ENCODE measurements around the gene LRCH1.

The LRCH1 gene

DNA sequence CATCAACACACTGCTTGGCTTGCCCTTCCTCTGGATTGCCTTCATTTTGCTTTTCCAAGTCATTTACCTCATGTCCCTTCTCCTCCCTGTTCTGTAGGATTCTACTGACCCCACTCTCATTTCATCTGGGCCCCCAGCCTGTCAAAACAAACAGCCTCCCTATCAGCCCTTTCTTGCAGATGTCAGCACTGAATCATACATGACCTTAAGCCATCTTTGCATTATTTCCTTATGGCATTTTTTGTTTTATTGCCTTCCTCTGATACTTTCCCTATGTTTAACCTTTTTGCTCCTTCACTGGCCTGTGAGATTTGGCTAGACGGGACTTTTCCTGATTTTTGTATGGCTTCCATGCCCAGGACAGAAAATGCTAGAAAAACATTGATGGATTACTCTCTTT lies 8.7 kb downstream of the LRCH1 start:
- Mint-ChIP-seq H3K9me3 (no peaks in the 10 kb centered on the region), H3K4me1 (ENCODE audit: low read depth) (peaks cover 14% of the 10 kb centered on the region), H3K4me3 (no peak overlapping the region), H3K27ac (no peak overlapping the region), H3K27me3 (ENCODE audit: low read depth) (no peaks in the 10 kb centered on the region), H3K36me3 (ENCODE audit: low read depth) (no peaks in the 10 kb centered on the region)
- no peak for DNase-seq (ENCODE audit: low spot score)

GRCh38 chr13:46562152-46562551 lies 9.2 kb downstream of the LRCH1 start:
- H3K4me3 Mint-ChIP-seq, result no peak overlapping the region
- DNase-seq (ENCODE audit: low spot score), result no peak
- peaks cover 9% of the 10 kb centered on the region for H3K4me1 Mint-ChIP-seq (ENCODE audit: low read depth)
- no peaks in the 10 kb centered on the region for H3K9me3 Mint-ChIP-seq
- H3K27me3 Mint-ChIP-seq (ENCODE audit: low read depth), result no peaks in the 10 kb centered on the region
- no peak overlapping the region for H3K27ac Mint-ChIP-seq
- no peaks in the 10 kb centered on the region for H3K36me3 Mint-ChIP-seq (ENCODE audit: low read depth)

- no peak for DNase-seq (ENCODE audit: low spot score)
- H3K27ac Mint-ChIP-seq, result no peak overlapping the region
- no peaks in the 10 kb centered on the region for H3K36me3 Mint-ChIP-seq (ENCODE audit: low read depth)
- H3K27me3 Mint-ChIP-seq (ENCODE audit: low read depth), result no peaks in the 10 kb centered on the region
- H3K4me1 Mint-ChIP-seq (ENCODE audit: low read depth), result peaks cover 9% of the 10 kb centered on the region
- H3K9me3 Mint-ChIP-seq, result no peaks in the 10 kb centered on the region
- H3K4me3 Mint-ChIP-seq, result no peak overlapping the region
Observed at GRCh38 chr13:46562581-46562980, 9.6 kb downstream of the LRCH1 start.

DNA sequence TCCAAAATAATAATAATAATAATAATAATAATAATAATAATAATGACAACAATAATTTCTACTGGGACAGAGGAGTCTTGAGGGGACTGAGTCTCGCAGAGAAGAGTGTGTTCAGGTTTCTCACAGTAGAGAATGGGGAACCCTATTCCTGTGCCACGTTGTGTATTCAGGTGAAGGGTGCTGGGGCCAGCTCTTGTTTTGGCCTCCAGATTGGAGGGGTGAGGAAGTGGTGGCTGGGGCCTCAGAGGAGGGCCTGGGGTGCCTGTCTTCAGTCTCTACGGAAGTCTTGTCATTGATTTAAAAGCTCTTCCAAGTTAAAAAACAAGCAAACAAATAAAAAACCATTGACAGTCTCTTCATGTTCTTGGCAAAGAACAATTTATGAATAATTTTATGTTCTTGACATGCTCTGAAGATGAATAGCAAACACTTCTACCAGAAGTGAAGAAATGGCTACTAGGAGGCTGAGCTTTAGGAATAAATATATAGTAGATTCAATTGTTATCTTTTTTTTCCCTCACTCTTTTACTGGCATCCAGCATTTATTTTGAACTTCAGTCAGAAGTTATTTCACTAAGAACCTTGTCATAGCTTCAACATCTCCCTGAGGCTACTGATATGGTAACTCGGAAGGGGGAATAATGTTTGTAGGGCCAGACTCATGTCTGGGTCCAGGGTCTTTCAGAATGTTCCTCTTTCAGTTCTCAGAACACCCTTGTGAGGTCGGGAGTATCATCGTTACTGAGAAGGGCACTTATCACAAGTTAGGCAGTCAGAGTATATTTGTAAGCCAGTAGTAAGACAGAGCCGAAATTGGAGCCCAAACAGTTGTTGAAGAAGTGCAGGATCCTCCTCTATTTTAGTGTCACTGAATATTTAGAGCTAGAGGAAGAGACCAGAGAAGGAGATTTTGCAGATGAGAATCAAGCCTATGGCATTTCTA lies 13.1 kb downstream of the LRCH1 start:
- DNase-seq (ENCODE audit: low spot score), result no peak
- Mint-ChIP-seq H3K27ac (no peak overlapping the region), H3K27me3 (ENCODE audit: low read depth) (no peaks in the 10 kb centered on the region), H3K36me3 (ENCODE audit: low read depth) (no peaks in the 10 kb centered on the region), H3K9me3 (no peaks in the 10 kb centered on the region), H3K4me3 (no peak overlapping the region), H3K4me1 (ENCODE audit: low read depth) (peaks cover 3% of the 10 kb centered on the region)

GRCh38 chr13:46567671-46568070 lies 14.7 kb downstream of the LRCH1 start:
- Mint-ChIP-seq H3K4me3 (no peak overlapping the region), H3K9me3 (no peaks in the 10 kb centered on the region), H3K27me3 (ENCODE audit: low read depth) (no peaks in the 10 kb centered on the region), H3K27ac (no peak overlapping the region), H3K4me1 (ENCODE audit: low read depth) (peaks cover 6% of the 10 kb centered on the region), H3K36me3 (ENCODE audit: low read depth) (no peaks in the 10 kb centered on the region)
- DNase-seq (ENCODE audit: low spot score), result no peak

DNA sequence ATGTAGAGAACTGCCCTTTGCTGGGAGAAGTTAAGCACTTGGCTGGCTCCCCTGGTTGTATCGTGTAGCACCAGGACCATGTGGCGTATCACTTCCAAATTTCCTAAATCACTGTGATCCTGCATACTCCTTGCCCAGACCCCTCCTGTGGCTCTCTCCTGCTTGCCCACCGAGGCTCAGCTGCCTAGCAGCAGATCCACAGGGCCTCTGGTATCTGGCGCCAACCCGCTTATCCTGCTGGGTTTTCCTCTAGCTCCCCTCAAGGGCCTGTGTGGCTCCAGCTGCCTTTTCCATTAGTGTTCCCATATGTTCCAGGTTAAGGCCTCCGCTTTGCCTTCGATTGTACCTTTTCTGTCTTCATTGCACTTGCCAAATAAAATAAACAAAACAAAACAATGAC lies 16.5 kb downstream of the LRCH1 start:
- DNase-seq (ENCODE audit: low spot score), result no peak
- H3K4me1 Mint-ChIP-seq (ENCODE audit: low read depth), result peaks cover 6% of the 10 kb centered on the region
- H3K27ac Mint-ChIP-seq, result no peak overlapping the region
- H3K36me3 Mint-ChIP-seq (ENCODE audit: low read depth), result peaks cover 2% of the 10 kb centered on the region
- H3K4me3 Mint-ChIP-seq, result no peak overlapping the region
- H3K9me3 Mint-ChIP-seq, result no peaks in the 10 kb centered on the region
- no peaks in the 10 kb centered on the region for H3K27me3 Mint-ChIP-seq (ENCODE audit: low read depth)

DNA sequence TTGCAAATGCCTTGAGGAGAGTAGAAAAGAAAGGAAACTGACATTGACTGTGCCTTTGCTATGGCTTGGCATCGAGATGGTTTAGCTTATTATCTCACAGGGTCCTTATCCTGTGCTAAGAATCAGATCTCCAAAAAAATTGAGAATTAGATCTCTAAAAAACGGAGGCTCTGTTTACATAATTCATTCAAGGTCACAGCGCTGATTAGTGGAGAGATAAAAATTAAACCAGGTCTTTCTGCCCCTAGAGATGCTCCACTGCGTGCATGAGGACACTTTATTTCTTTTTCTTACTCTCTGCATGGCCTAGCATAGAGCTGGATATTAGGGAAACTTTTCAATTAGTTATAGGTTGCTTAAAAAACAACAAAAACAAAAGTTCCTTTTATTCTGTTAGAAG lies 17.3 kb downstream of the LRCH1 start:
- H3K27ac Mint-ChIP-seq, result no peak overlapping the region
- peaks cover 2% of the 10 kb centered on the region for H3K36me3 Mint-ChIP-seq (ENCODE audit: low read depth)
- no peaks in the 10 kb centered on the region for H3K9me3 Mint-ChIP-seq
- H3K4me1 Mint-ChIP-seq (ENCODE audit: low read depth), result peaks cover 6% of the 10 kb centered on the region
- no peak for DNase-seq (ENCODE audit: low spot score)
- H3K4me3 Mint-ChIP-seq, result no peak overlapping the region
- H3K27me3 Mint-ChIP-seq (ENCODE audit: low read depth), result no peaks in the 10 kb centered on the region

DNA sequence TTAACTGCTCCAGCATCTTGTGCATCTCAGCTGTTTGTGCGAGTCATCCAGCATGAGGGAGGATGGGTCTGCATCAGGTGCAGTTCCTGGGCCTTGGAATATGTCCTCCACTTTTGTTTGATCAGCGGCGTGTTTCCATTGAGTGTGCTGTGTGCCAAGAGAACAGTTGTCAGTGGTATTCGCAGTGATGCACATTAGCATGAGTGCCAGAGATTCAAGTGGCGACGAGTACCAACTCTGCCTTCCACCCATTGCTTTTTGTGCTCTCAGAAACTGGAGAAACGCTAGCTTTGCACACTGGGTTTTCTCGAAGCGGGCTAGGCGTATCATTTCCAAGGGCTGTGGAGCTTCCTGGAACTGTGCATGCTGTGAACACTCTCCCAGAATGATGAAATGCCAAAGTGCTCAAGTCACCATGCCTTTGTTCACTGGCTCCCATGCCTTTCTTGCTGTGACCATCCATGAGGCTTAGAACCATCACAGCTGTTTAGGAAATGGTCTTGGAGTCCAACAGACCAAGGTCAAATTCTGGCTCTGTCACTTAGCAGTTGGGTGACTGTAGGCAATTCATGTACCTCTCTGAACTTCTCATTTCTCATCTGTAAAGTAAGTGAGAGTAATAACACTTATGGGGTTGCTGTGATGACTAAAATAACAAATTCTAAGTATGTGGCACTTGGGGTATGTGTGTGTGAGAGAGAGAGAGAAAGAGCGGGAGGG lies 18.4 kb downstream of the LRCH1 start:
- Mint-ChIP-seq H3K9me3 (no peaks in the 10 kb centered on the region), H3K4me3 (no peak overlapping the region), H3K27me3 (ENCODE audit: low read depth) (no peaks in the 10 kb centered on the region), H3K36me3 (ENCODE audit: low read depth) (peaks cover 5% of the 10 kb centered on the region), H3K4me1 (ENCODE audit: low read depth) (peaks cover 5% of the 10 kb centered on the region), H3K27ac (no peak overlapping the region)
- no peak for DNase-seq (ENCODE audit: low spot score)

GRCh38 chr13:46571909-46572595 lies 19.1 kb downstream of the LRCH1 start:
- no peak overlapping the region for H3K4me3 Mint-ChIP-seq
- peaks cover 5% of the 10 kb centered on the region for H3K4me1 Mint-ChIP-seq (ENCODE audit: low read depth)
- H3K36me3 Mint-ChIP-seq (ENCODE audit: low read depth), result peaks cover 5% of the 10 kb centered on the region
- H3K9me3 Mint-ChIP-seq, result no peaks in the 10 kb centered on the region
- no peak overlapping the region for H3K27ac Mint-ChIP-seq
- H3K27me3 Mint-ChIP-seq (ENCODE audit: low read depth), result no peaks in the 10 kb centered on the region
- DNase-seq (ENCODE audit: low spot score), result no peak

DNA sequence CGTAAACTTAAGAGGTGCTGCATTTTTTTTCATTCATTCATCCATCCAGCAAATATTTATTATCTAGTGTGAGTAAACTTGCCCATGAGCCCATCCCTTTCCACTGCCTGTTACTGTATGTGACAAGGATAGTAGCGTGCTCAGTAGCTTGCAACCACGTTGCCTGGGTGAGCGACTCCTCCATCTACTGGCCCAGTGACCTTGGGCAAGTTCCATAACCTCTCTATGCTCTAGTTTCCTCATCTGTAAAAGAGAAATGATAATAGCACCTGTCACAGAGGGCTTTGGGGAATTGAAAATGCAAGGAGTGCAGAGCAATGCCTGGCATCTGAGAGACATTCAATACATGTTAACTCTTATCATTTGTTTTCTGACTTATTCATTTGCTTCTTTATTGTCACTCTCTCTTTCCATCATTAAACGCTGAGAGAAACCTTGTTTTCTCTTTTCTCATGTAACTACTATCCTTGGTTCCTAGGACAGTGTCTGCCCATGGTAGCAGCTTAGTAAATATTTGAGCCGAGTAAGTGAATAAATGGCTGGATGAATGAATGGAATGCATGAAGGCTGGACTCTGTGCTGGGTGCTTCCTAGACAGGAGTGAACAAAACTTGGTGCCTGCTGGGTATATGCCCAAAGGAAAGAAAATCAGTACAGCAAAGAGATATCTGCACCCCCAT lies 19.9 kb downstream of the LRCH1 start:
- Mint-ChIP-seq H3K27me3 (ENCODE audit: low read depth) (no peaks in the 10 kb centered on the region), H3K36me3 (ENCODE audit: low read depth) (peaks cover 5% of the 10 kb centered on the region), H3K27ac (no peak overlapping the region), H3K9me3 (no peaks in the 10 kb centered on the region), H3K4me1 (ENCODE audit: low read depth) (peaks cover 11% of the 10 kb centered on the region), H3K4me3 (no peak overlapping the region)
- no peak for DNase-seq (ENCODE audit: low spot score)

GRCh38 chr13:46575301-46575771 lies 22.4 kb downstream of the LRCH1 start:
- peaks cover 31% of the 10 kb centered on the region for H3K4me1 Mint-ChIP-seq (ENCODE audit: low read depth)

GRCh38 chr13:46575818-46576221 lies 22.9 kb downstream of the LRCH1 start:
- Mint-ChIP-seq H3K36me3 (ENCODE audit: low read depth) (peaks cover 5% of the 10 kb centered on the region), H3K9me3 (no peaks in the 10 kb centered on the region), H3K27ac (no peak overlapping the region), H3K4me1 (ENCODE audit: low read depth) (peaks cover 31% of the 10 kb centered on the region), H3K4me3 (no peak overlapping the region), H3K27me3 (ENCODE audit: low read depth) (no peaks in the 10 kb centered on the region)
- no peak for DNase-seq (ENCODE audit: low spot score)

More at GRCh38 chr13:46575301-46575771, 22.4 kb downstream of the LRCH1 start:
- Mint-ChIP-seq H3K27ac (no peak overlapping the region), H3K9me3 (no peaks in the 10 kb centered on the region), H3K36me3 (ENCODE audit: low read depth) (peaks cover 5% of the 10 kb centered on the region), H3K27me3 (ENCODE audit: low read depth) (no peaks in the 10 kb centered on the region), H3K4me3 (no peak overlapping the region)
- DNase-seq (ENCODE audit: low spot score), result peak; percentile 14

DNA sequence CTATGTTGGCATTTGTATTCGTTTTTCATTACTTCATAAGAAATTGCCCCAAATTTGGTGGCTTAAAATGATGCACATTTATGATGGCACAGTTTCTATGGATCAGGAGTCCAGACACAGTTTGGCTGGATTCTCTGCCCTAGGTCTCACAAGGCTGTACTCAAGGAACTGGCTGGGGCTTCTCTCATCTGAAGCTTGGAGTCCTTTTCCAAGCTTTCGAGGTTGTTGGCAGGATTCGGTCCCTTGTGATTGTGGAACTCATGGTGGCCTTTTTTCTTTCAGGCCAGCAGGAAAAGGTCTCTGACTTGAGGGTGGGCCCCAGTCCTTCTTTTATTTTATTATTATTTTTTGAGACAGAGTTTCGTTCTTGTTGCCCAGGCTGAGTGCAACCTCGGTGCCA lies 23.8 kb downstream of the LRCH1 start:
- Mint-ChIP-seq H3K27me3 (ENCODE audit: low read depth) (no peaks in the 10 kb centered on the region), H3K27ac (no peak overlapping the region), H3K36me3 (ENCODE audit: low read depth) (peaks cover 5% of the 10 kb centered on the region), H3K4me3 (no peak overlapping the region), H3K4me1 (ENCODE audit: low read depth) (peaks cover 26% of the 10 kb centered on the region), H3K9me3 (no peaks in the 10 kb centered on the region)
- no peak for DNase-seq (ENCODE audit: low spot score)
